Uterus (tissue), 4 donors: ENCODE results near the gene RIMS3. TPM values are rescaled to one million over a fixed set of nuclear protein-coding genes. Genes with fewer than 3 reads are reported as not detected.

Experiments
- DNase-seq, 2 donors: peaks; one replicate each; pipeline ENCODE4 v3.0.0-alpha.2; 2019 to 2020
- H3K27ac ChIP-seq, 2 donors: fragments of 200-600 bp; sonication (generic); 1 replicate in 1 of 2; 2 replicates in 1 of 2; pipeline ENCODE4 v1.5.1; 2016 to 2018
- H3K27me3 ChIP-seq, 2 donors: fragments of 200-600 bp; sonication (generic); one replicate each; pipeline ENCODE4 v1.5.1; 2018 to 2019; ENCODE audit warnings: control low read depth in 1 of 2
- H3K36me3 ChIP-seq, 2 donors: fragments of 200-600 bp; sonication (generic); one replicate each; pipeline ENCODE4 v1.5.1; 2019; ENCODE audit warnings: control low read depth in 1 of 2
- H3K4me1 ChIP-seq, 2 donors: fragments of 200-600 bp; sonication (generic); one replicate each; pipeline ENCODE4 v1.5.1; 2018 to 2019; ENCODE audit warnings: control low read depth in 1 of 2
- H3K4me3 ChIP-seq, 2 donors: fragments of 200-600 bp; sonication (generic); 1 replicate in 1 of 2; 2 replicates in 1 of 2; pipeline ENCODE4 v1.5.1; 2018 to 2019; ENCODE audit warnings: mild to moderate bottlenecking in 1 of 2
- H3K9me3 ChIP-seq, 2 donors: fragments of 200-600 bp; sonication (generic); one replicate each; pipeline ENCODE4 v1.5.1; 2019; ENCODE audit warnings: control low read depth in 1 of 2
- POLR2A ChIP-seq, 2 donors: fragments of 450-650 bp; IDR thresholded peaks; one replicate each; pipeline ENCODE4 v1.6.1; 2016; ENCODE audit warnings: antibody characterized with exemption in 2 of 2, mild to moderate bottlenecking in 1 of 2, moderate library complexity in 1 of 2
- intact Hi-C: fragments of 100-400 bp; cut with DNase I; formaldehyde crosslinking; loops from one replicate; pipeline ENCODE4 v1.15.1; 2023; ENCODE audit warnings: low total_unique reads
- total RNA-seq, 4 donors: library from RNA; depleted of rRNA in 3 of 4; stranded (reverse); fragments of >200 nt in 3 of 4; gene quantifications; one replicate each; pipeline versions ENCODE4 v1.1.0 to v1.2.4, GENCODE V29; 2014 to 2023
- TF ChIP-seq, protein P1 (sequence below), 4 experiments: fragments of 200-600 bp in 2 of 4; fragments of 450-650 bp in 2 of 4; sonication (generic) in 2 of 4; IDR thresholded peaks; one replicate each; pipeline ENCODE4 v1.5.1; 2016 to 2019; ENCODE audit warnings: antibody characterized with exemption in 4 of 4, mild to moderate bottlenecking in 2 of 4, moderate library complexity in 1 of 4
- donor health status: DM: yes; HTN: yes; CAD: no.

The RIMS3 gene
- total RNA-seq, 4 donors from 2014 or later = 1.8 to 14.0 (median 5.4) TPM

DNA sequence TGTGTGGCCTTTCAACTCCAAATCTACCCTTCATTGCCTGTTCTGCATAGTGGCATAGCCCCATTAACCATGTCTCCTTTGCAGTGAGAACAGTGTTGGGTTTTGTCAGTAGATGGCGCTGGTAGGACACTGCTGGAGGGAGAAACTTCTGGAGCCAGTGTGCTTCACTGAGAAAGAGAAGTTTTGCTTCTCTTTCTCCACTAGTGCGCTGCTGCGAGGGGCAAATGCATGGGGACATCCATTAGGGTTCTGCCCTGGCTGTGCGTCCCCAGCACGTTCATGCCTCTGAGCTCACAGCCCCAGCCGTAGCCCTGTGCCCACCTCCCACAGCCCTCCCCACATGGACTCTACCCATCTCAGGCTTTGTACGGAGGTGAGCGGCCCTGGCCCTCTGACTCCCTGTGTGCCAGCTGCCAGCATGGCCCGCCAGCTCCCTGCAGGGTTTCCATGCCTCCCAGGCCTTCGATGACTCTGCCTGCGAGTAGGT is 53.1 kb downstream of the RIMS3 start:
- TF ChIP-seq POLR2A (IDR thresholded peaks at IDR 0.05) = no peak
- TF ChIP-seq, protein P1, sequence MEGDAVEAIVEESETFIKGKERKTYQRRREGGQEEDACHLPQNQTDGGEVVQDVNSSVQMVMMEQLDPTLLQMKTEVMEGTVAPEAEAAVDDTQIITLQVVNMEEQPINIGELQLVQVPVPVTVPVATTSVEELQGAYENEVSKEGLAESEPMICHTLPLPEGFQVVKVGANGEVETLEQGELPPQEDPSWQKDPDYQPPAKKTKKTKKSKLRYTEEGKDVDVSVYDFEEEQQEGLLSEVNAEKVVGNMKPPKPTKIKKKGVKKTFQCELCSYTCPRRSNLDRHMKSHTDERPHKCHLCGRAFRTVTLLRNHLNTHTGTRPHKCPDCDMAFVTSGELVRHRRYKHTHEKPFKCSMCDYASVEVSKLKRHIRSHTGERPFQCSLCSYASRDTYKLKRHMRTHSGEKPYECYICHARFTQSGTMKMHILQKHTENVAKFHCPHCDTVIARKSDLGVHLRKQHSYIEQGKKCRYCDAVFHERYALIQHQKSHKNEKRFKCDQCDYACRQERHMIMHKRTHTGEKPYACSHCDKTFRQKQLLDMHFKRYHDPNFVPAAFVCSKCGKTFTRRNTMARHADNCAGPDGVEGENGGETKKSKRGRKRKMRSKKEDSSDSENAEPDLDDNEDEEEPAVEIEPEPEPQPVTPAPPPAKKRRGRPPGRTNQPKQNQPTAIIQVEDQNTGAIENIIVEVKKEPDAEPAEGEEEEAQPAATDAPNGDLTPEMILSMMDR (IDR thresholded peaks at IDR 0.05) = peak; percentile 57 to 76 (median 68)
- intact Hi-C loops = no loop called here
- Histone ChIP-seq H3K27me3 (no peaks in the 10 kb centered on the region), H3K9me3 (no peaks in the 10 kb centered on the region), H3K4me3 (no peak overlapping the region), H3K27ac (no peak overlapping the region), H3K36me3 (no peaks in the 10 kb centered on the region), H3K4me1 (no peaks in the 10 kb centered on the region)
- peak; percentile 32 to 35 for DNase-seq

DNA sequence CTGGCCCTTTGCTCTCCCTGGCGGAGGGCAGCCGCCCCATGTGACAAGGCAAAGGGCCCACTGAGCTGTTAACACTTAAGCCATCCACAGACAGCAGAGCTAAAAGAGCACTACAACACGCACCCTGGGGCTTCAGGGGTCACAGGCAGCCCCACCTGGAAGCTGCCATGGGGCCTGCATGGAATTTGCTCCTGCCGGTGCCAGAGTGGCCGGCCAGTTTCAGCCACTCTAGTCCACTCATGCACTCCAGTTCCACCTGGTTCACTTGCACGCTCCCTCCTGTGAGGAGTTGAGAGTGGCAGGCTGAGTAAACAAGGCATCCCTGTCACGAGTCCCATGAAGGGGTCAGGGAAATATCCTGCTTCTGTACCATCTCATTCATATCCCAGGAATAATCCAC is 55.3 kb downstream of the RIMS3 start:
- intact Hi-C loops = no loop called here
- Histone ChIP-seq H3K4me3 (no peak overlapping the region), H3K27ac (no peak overlapping the region), H3K9me3 (no peaks in the 10 kb centered on the region), H3K36me3 (no peaks in the 10 kb centered on the region), H3K4me1 (no peaks in the 10 kb centered on the region), H3K27me3 (no peaks in the 10 kb centered on the region)
- TF ChIP-seq POLR2A (IDR thresholded peaks at IDR 0.05) = no peak
- TF ChIP-seq, protein P1 (IDR thresholded peaks at IDR 0.05) = no peak
- no peak for DNase-seq

DNA sequence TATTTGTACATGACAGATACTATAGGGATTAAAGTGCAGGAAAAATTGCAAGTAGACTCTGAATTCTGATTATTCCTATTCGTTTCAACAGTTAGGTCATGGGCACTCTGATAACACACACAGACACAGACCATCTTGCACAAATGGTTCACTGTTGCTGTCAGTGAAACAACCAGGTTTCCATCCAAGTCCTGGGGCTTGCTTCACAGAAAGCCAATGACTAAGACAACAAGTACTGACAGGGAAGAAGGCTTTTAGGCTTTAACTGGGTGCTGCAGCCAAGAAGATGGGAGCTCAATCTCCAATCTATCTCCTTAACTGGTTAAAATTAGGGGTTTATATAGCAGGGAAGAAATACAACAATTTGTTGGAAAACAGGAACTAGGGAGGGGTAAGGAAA is 57.6 kb downstream of the RIMS3 start:
- no peaks in the 10 kb centered on the region for H3K9me3 ChIP-seq
- intact Hi-C loops = no loop called here
- H3K27ac ChIP-seq = no peak overlapping the region
- no peaks in the 10 kb centered on the region for H3K36me3 ChIP-seq
- DNase-seq = no peak
- H3K4me3 ChIP-seq = no peak overlapping the region
- no peaks in the 10 kb centered on the region for H3K4me1 ChIP-seq
- no peak for TF ChIP-seq POLR2A (IDR thresholded peaks at IDR 0.05)
- TF ChIP-seq, protein P1 (IDR thresholded peaks at IDR 0.05) = no peak
- no peaks in the 10 kb centered on the region for H3K27me3 ChIP-seq

DNA sequence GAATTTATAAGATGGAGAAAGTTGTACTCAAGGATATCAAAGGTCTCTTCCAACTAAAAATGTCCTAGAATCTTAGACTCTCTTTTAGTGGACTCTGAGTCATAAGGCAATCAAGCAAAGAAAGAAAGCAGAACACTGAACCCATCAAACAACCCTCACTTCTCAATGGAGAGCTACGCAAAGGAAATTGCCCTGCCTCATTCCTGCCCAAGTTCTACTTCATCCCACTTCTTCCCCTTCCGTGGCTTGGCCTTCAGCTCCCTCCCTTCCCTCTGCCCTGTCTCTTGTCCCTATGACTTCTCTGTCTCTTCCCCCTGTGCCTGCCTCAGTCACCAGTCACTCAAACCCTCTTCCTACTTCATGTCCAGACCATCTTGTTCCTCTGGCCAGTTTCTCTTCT is 58.5 kb downstream of the RIMS3 start:
- H3K4me1 ChIP-seq = no peaks in the 10 kb centered on the region
- no peak for DNase-seq
- H3K4me3 ChIP-seq = no peak overlapping the region
- no peak for TF ChIP-seq POLR2A (IDR thresholded peaks at IDR 0.05)
- TF ChIP-seq, protein P1 (IDR thresholded peaks at IDR 0.05) = no peak
- intact Hi-C loops = no loop called here
- H3K9me3 ChIP-seq = no peaks in the 10 kb centered on the region
- H3K27ac ChIP-seq = no peak overlapping the region
- no peaks in the 10 kb centered on the region for H3K36me3 ChIP-seq
- no peaks in the 10 kb centered on the region for H3K27me3 ChIP-seq

DNA sequence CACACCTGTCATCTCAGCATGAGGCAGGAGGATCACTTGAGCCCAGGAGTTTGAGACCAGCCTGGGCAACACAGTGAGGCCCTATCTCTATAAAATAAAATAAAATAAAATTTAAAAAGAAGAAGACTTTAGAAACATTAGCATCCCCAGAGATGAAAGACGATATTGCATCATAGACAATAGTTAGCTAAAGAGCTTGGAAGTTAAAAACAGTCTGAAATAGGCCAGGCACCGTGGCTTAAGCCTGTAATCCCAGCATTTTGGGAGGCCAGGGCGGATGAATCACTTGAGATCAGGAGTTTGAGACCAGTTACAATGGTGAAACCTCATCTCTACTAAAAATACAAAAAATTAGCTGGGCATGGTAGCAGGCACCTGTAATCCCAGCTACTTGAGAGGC is 59.3 kb downstream of the RIMS3 start:
- Histone ChIP-seq H3K27me3 (no peaks in the 10 kb centered on the region), H3K27ac (no peak overlapping the region), H3K36me3 (no peaks in the 10 kb centered on the region), H3K9me3 (no peaks in the 10 kb centered on the region), H3K4me1 (no peaks in the 10 kb centered on the region), H3K4me3 (no peak overlapping the region)
- TF ChIP-seq POLR2A (IDR thresholded peaks at IDR 0.05) = no peak
- TF ChIP-seq, protein P1 (IDR thresholded peaks at IDR 0.05) = no peak
- no peak for DNase-seq
- intact Hi-C loops = no loop called here
